CD4-positive, alpha-beta memory T cell (primary cell): ENCODE results near the gene HOXB4. TPM values are rescaled to one million over a fixed set of nuclear protein-coding genes. Genes with fewer than 3 reads are reported as not detected.
A peak's percentile ranks its signal among the peaks of the same experiment; 100 is the strongest.

Source experiments
- CTCF ChIA-PET: fragments of 350-600 bp; sonication (Branson Sonifier 250); formaldehyde crosslinking; loops from one replicate; lab custom pipeline; 2021; ENCODE audit warnings: inconsistent platforms; ENCODE audit not compliant: partially characterized antibody; lab: Charles Lee
- POLR2A ChIA-PET: fragments of 350-600 bp; sonication (Branson Sonifier 250); formaldehyde crosslinking; loops from one replicate; lab custom pipeline; 2021; ENCODE audit not compliant: partially characterized antibody; lab: Charles Lee
- DNase-seq, 5 donors: peaks; one replicate each; pipeline versions ENCODE4 v3.0.0 to v3.0.0-alpha.2; 2020 to 2022; ENCODE audit warnings: mixed read lengths in 1 of 5
- H3K27ac ChIP-seq: one replicate; pipeline ENCODE4 v1.7.0; 2013; ENCODE audit warnings: low read depth, low read length
- H3K27me3 ChIP-seq: 2 replicates; pipeline ENCODE4 v1.7.0; 2013; ENCODE audit warnings: mild to moderate bottlenecking, low read length, moderate library complexity; ENCODE audit not compliant: insufficient read depth
- H3K36me3 ChIP-seq: 2 replicates; pipeline ENCODE4 v1.7.0; 2013; ENCODE audit warnings: mild to moderate bottlenecking, low read length, moderate library complexity; ENCODE audit not compliant: insufficient read depth
- H3K4me1 ChIP-seq: 2 replicates; pipeline ENCODE4 v1.7.0; 2013; ENCODE audit warnings: mild to moderate bottlenecking, low read length, moderate library complexity; ENCODE audit not compliant: insufficient read depth
- H3K4me3 ChIP-seq, 2 donors: one replicate each; pipeline ENCODE4 v1.7.0; 2013; ENCODE audit warnings: low read length in 2 of 2, mild to moderate bottlenecking in 1 of 2
- H3K9me3 ChIP-seq, 2 donors: one replicate each; pipeline ENCODE4 v1.7.0; 2013; ENCODE audit warnings: low read length in 2 of 2, control low read depth in 1 of 2; ENCODE audit not compliant: control insufficient read depth in 1 of 2
- H3K27ac Mint-ChIP-seq, 7 donors: one replicate each; pipeline ENCODE4 v1.8.0; 2020 to 2021; ENCODE audit warnings: mixed read lengths in 7 of 7, mild to moderate bottlenecking in 6 of 7, inconsistent platforms in 3 of 7, moderate library complexity in 3 of 7
- H3K27me3 Mint-ChIP-seq, 2 donors: one replicate each; pipeline ENCODE4 v1.8.0; 2020 to 2021; ENCODE audit warnings: mixed read lengths in 2 of 2
- H3K36me3 Mint-ChIP-seq, 2 donors: one replicate each; pipeline ENCODE4 v1.8.0; 2020 to 2021; ENCODE audit warnings: mixed read lengths in 2 of 2, inconsistent platforms in 1 of 2, mild to moderate bottlenecking in 1 of 2
- H3K4me1 Mint-ChIP-seq, 4 donors: one replicate each; pipeline ENCODE4 v1.8.0; 2020 to 2021; ENCODE audit warnings: mixed read lengths in 4 of 4, mild to moderate bottlenecking in 1 of 4
- H3K4me3 Mint-ChIP-seq, 8 donors: one replicate each; pipeline ENCODE4 v1.8.0; 2020 to 2021; ENCODE audit warnings: mixed read lengths in 8 of 8, mild to moderate bottlenecking in 7 of 8, moderate library complexity in 6 of 8, inconsistent platforms in 3 of 8
- H3K9me3 Mint-ChIP-seq, 8 donors: one replicate each; pipeline ENCODE4 v1.8.0; 2020 to 2021; ENCODE audit warnings: mixed read lengths in 8 of 8, mild to moderate bottlenecking in 5 of 8, inconsistent platforms in 3 of 8, moderate library complexity in 1 of 8
- intact Hi-C: fragments of 100-400 bp; cut with micrococcal nuclease; formaldehyde crosslinking; loops from one replicate; pipeline ENCODE4 v1.15.1; 2023
- polyA plus RNA-seq, 2 donors: library from polyadenylated mRNA; unstranded; fragments of 300-500 nt; fragmentation: Illumina TruSeq; gene quantifications; one replicate each; pipeline ENCODE4 v1.2.3, GENCODE V29; 2021
- total RNA-seq, 2 experiments: library from RNA; stranded (reverse); gene quantifications; one replicate each; pipeline ENCODE4 v1.2.3, GENCODE V29; 2021

HOXB4 gene
- total and polyA plus RNA-seq, 4 experiments from 2014 or later = 0.11 to 4.5 (median 1.6) TPM

DNA sequence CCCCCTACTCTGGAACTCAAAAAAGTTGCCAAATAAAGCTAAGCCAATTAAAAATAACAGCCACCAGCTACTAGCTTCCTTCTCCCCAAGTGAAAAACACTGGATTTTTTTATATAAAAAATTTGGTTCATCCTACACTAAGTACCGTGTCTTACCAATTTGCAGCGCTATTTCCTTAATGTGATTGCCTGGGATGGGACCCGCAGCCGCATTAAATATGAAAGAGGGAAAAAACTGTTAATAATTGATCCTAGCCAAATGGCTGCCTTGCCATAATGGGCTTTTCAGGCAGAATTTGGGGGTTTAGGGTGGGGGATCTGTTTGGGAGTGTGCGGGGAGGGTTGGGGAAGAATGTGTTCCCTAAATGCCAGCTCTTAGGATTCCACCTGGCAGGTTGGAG is 46.0 kb upstream of the HOXB4 start:
- Mint-ChIP-seq H3K9me3 (peaks cover 0 to 1% (median 0%) of the 10 kb centered on the region in 8 donors), H3K4me1 (peaks cover 8 to 36% (median 10%) of the 10 kb centered on the region in 4 donors), H3K4me3 (peak overlapping the region in 3 of 8 donors; percentile 14 to 65 (median 44)), H3K36me3 (no peaks in the 10 kb centered on the region), H3K27me3 (peaks cover 65 to 80% of the 10 kb centered on the region in 2 donors), H3K27ac (peak overlapping the region in 1 of 7 donors; percentile 50)
- Histone ChIP-seq H3K27ac (no peak overlapping the region), H3K4me3 (no peak overlapping the region), H3K36me3 (no peaks in the 10 kb centered on the region), H3K9me3 (no peaks in the 10 kb centered on the region), H3K4me1 (peaks cover 28% of the 10 kb centered on the region), H3K27me3 (peaks cover 79% of the 10 kb centered on the region)
- DNase-seq = no peak
- ChIA-PET CTCF (interaction anchor here (1.3 to 5.0 kb wide), 3 partner anchors 10 to 31 kb away, joined by 4 to 31 read pairs (median 16); partner anchors contain the start of genes HOXB5 and HOXB8), POLR2A (interaction anchor here (1.4 kb wide), 1 partner anchor 10 kb away, joined by 5 read pairs; no protein-coding TSS in a partner anchor)
- intact Hi-C loops = loop anchor here (2.0 kb wide), 1 partner anchor 13 kb away; the partner anchor contains the start of gene HOXB7

DNA sequence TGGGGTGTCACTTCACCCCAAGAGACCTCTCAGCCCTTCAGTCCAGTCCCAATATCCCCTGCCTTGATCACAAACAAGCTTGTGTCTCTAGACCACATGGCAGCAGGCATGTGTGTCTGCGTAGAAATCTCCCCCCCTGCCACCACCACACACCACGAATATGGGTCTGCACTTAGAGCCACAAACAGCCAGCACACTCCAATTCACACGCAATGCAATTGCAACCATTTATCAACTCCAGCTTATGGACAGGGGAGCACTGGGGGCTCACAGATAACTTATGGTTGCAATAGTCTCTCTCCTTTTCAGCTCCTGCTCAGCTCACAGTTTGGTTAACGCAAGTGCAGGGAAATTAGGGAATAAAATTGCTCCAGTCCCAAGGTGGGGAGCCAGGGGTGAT is 45.4 kb upstream of the HOXB4 start:
- no peak for DNase-seq
- Histone ChIP-seq H3K9me3 (no peaks in the 10 kb centered on the region), H3K36me3 (no peaks in the 10 kb centered on the region), H3K4me1 (peaks cover 32% of the 10 kb centered on the region), H3K27me3 (peaks cover 79% of the 10 kb centered on the region), H3K27ac (no peak overlapping the region), H3K4me3 (no peak overlapping the region)
- Mint-ChIP-seq H3K36me3 (no peaks in the 10 kb centered on the region), H3K4me3 (no peak overlapping the region), H3K9me3 (peaks cover 0 to 1% (median 0%) of the 10 kb centered on the region in 8 donors), H3K27me3 (peaks cover 63 to 78% of the 10 kb centered on the region in 2 donors), H3K27ac (peak overlapping the region in 1 of 7 donors; percentile 50), H3K4me1 (peaks cover 9 to 40% (median 14%) of the 10 kb centered on the region in 4 donors)
- ChIA-PET POLR2A (interaction anchor here (1.4 kb wide), 1 partner anchor 9 kb away, joined by 5 read pairs; no protein-coding TSS in a partner anchor), CTCF (interaction anchor here (1.3 to 5.0 kb wide), 4 partner anchors 9 to 544 kb away, joined by 3 to 31 read pairs (median 10); partner anchors contain the start of genes HOXB5 and HOXB8)
- intact Hi-C loops = no loop called here

DNA sequence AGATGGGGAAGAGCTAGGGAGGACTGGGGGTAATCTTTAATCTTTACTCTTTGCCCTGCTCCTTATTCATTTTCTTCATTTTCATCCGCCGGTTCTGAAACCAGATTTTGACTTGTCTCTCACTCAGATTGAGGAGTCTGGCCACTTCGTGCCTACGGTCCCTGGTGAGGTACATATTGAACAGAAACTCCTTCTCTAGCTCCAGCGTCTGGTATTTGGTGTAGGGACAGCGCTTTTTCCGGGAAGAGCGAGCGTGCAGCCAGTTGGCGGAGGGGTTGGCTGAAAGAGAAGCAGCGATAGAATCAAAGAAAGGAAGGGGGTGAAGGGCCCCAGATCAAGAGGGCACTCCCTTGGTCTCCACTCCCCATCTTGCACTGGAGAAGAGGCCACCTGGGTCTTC is 44.7 kb upstream of the HOXB4 start:
- Histone ChIP-seq H3K27ac (no peak overlapping the region), H3K4me1 (peaks cover 40% of the 10 kb centered on the region), H3K36me3 (no peaks in the 10 kb centered on the region), H3K4me3 (no peak overlapping the region), H3K9me3 (no peaks in the 10 kb centered on the region), H3K27me3 (peaks cover 79% of the 10 kb centered on the region)
- Mint-ChIP-seq H3K4me1 (peaks cover 13 to 40% (median 19%) of the 10 kb centered on the region in 4 donors), H3K27ac (peak overlapping the region in 1 of 7 donors; percentile 25), H3K4me3 (peak overlapping the region in 1 of 8 donors; percentile 53), H3K9me3 (peaks cover 0 to 1% (median 0%) of the 10 kb centered on the region in 8 donors), H3K36me3 (no peaks in the 10 kb centered on the region), H3K27me3 (peaks cover 61 to 76% of the 10 kb centered on the region in 2 donors)
- CTCF ChIA-PET = interaction anchor here (1.5 to 5.0 kb wide), 4 partner anchors 9 to 543 kb away, joined by 3 to 31 read pairs (median 10); partner anchors contain the start of gene HOXB8
- POLR2A ChIA-PET = interaction anchor here (1.4 kb wide), 1 partner anchor 9 kb away, joined by 5 read pairs; no protein-coding TSS in a partner anchor
- intact Hi-C loops = no loop called here
- DNase-seq = no peak

DNA sequence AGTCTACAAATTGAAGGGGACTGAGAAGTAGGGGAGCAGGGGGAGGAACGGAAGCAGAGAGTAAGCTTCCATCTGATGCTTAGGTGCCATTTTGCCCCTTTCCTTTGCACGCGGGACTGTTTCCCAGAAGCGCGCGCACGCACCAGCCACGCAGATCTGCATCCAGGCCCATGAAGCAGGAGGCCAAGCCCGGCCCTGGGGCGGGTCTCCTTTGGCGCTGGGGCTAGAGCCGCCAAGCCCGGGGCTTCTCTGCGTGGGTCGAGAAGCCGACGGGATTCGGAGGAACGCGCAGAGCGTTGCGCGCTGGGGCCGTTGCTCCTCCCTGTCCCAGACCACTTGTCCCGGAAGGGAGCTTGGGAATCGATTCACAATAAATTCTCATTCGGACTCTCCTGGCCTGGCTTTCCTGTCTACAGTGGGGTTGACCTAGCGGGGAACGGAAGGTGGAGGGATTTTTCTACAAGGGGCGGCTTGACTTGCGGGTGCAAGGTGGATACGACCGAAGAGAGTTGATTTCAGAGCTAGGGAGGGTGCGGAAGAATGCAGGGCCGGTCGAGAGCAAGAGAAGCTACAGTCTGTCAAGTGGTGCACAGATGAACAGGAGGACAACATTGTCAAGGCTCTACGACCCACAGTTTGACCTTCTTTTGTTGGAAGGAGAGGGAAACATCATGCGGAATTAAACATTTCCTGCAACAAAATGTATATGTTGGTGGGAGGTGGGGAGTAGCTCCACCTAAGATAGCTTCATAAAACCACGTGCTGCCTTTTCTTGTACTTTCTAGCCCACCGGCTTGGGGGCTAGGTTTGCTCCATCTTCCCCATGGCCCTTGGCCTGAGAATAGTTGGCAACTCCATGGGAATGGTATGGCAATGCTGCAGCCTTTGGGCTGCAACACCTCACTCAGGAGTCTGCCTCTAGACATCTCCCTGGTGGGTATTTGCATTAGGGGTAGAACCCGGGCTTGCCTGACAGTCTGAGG is 43.6 kb upstream of the HOXB4 start:
- Mint-ChIP-seq H3K36me3 (no peaks in the 10 kb centered on the region), H3K9me3 (peaks cover 0 to 1% (median 0%) of the 10 kb centered on the region in 8 donors), H3K27me3 (peaks cover 62 to 76% of the 10 kb centered on the region in 2 donors), H3K4me3 (peak overlapping the region in 1 of 8 donors; percentile 53), H3K27ac (peak overlapping the region in 1 of 7 donors; percentile 25), H3K4me1 (peaks cover 14 to 44% (median 21%) of the 10 kb centered on the region in 4 donors)
- POLR2A ChIA-PET = no interaction called here
- H3K4me1 ChIP-seq = peaks cover 38% of the 10 kb centered on the region
- H3K27me3 ChIP-seq = peaks cover 79% of the 10 kb centered on the region
- no peak overlapping the region for H3K27ac ChIP-seq
- intact Hi-C loops = no loop called here
- H3K9me3 ChIP-seq = no peaks in the 10 kb centered on the region
- no peak for DNase-seq
- H3K4me3 ChIP-seq = no peak overlapping the region
- no peaks in the 10 kb centered on the region for H3K36me3 ChIP-seq
- CTCF ChIA-PET = interaction anchor here (1.1 to 3.3 kb wide), 4 partner anchors 7 to 542 kb away, joined by 3 to 16 read pairs (median 4); partner anchors contain the start of gene HOXB8

DNA sequence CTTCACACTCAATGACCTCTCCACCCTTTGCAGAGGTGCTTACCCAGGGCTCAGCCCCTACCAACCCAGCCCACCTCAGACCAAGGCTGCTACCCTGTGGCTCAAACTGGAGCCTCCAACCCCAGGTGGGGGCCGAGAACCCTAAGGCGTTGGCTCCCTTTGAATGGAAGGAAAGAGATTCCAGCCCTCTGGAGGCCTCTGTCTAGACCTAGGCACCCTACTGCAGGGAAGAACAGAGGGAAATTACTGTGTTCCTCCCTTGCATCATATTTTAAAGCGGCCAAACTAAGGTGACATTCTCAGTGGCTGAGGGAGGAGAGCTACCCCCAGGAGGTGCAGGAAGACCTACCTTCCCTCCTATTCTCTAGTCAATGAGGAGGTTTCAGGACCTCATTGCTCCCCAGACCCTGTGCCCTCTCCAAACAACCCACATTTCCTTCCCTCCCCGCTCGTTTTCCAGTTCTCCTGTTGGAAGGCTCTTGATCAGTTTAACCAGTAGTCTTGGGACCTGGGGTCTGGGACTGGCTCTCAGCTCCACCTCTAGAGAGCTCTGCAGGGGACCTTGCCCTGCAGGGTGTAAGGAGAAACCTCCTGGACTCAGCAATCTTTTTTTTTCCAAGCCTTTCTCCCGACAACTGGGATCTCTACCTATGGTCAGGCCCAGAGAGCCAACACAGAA is 42.5 kb upstream of the HOXB4 start:
- Histone ChIP-seq H3K27ac (no peak overlapping the region), H3K4me3 (no peak overlapping the region), H3K9me3 (no peaks in the 10 kb centered on the region), H3K27me3 (peaks cover 89% of the 10 kb centered on the region), H3K36me3 (no peaks in the 10 kb centered on the region), H3K4me1 (peaks cover 29% of the 10 kb centered on the region)
- no peaks in the 10 kb centered on the region for H3K36me3 Mint-ChIP-seq
- DNase-seq = no peak
- ChIA-PET POLR2A (no interaction called here), CTCF (interaction anchor here (1.1 to 3.2 kb wide), 4 partner anchors 8 to 540 kb away, joined by 3 to 26 read pairs (median 8); no protein-coding TSS in a partner anchor)
- H3K27me3 Mint-ChIP-seq = peaks cover 68 to 80% of the 10 kb centered on the region in 2 donors
- peaks cover 0 to 4% (median 0%) of the 10 kb centered on the region in 8 donors for H3K9me3 Mint-ChIP-seq
- H3K4me3 Mint-ChIP-seq = no peak overlapping the region
- peak overlapping the region in 1 of 7 donors; percentile 79 for H3K27ac Mint-ChIP-seq
- H3K4me1 Mint-ChIP-seq = peaks cover 11 to 41% (median 18%) of the 10 kb centered on the region in 4 donors
- intact Hi-C loops = no loop called here

DNA sequence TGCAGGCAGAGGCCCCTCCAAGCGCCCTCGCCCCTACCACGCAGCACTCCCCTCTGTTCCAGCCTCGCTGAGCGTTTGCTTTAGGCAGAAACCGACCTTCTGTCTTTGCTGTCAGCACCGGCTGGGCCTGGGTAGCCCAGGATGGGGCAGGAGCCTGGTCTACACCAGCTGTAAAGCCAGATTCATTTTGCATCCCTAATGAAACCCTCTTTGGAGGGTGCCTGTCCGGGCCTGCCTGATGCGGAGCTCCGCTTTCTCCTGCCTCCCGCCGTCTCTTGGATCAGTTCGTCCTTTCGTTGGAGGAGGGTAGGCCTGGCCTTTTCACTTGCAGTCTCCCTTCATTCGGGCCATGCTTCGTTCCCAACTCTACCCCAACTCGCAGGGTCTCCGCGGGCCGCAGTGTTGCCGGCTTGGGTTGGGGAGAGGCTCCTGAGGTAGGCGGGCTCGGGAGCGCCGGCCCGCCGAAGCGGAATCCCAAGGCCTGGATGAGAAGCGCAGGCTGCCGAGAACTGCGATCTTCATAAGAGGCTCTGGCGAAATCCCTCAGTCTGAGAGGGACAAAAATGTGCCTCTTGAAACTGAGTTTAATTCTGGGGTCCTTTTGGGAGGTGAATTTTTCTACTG is 41.8 kb upstream of the HOXB4 start:
- CTCF ChIA-PET = interaction anchor here (1.2 to 3.2 kb wide), 3 partner anchors 9 to 539 kb away, joined by 3 to 26 read pairs (median 13); no protein-coding TSS in a partner anchor
- peaks cover 90% of the 10 kb centered on the region for H3K27me3 ChIP-seq
- H3K36me3 ChIP-seq = no peaks in the 10 kb centered on the region
- peaks cover 70 to 84% of the 10 kb centered on the region in 2 donors for H3K27me3 Mint-ChIP-seq
- DNase-seq = no peak
- POLR2A ChIA-PET = no interaction called here
- intact Hi-C loops = loop anchor here (2.0 kb wide), 1 partner anchor 843 kb away; no protein-coding TSS in a partner anchor
- no peaks in the 10 kb centered on the region for H3K9me3 ChIP-seq
- H3K27ac Mint-ChIP-seq = peak overlapping the region in 1 of 7 donors; percentile 79
- no peak overlapping the region for H3K27ac ChIP-seq
- no peak overlapping the region for H3K4me3 Mint-ChIP-seq
- peaks cover 0 to 4% (median 0%) of the 10 kb centered on the region in 8 donors for H3K9me3 Mint-ChIP-seq
- H3K36me3 Mint-ChIP-seq = no peaks in the 10 kb centered on the region
- H3K4me1 Mint-ChIP-seq = peaks cover 9 to 44% (median 17%) of the 10 kb centered on the region in 4 donors
- peaks cover 25% of the 10 kb centered on the region for H3K4me1 ChIP-seq
- no peak overlapping the region for H3K4me3 ChIP-seq
